OCI-LY3 (cell line): Measurements from ENCODE around the gene SIMC1.

Experiments used
- EZH2phosphoT487 ChIP-seq: fragments of 200-600 bp; shearing (Covaris generic); IDR thresholded peaks from 2 replicates; pipeline ENCODE4 v1.6.1; 2018; ENCODE audit warnings: antibody characterized with exemption, mixed run types, low read depth
- TF ChIP-seq, protein P1 (sequence below): fragments of 200-600, 300-600 bp; sonication (generic); IDR thresholded peaks from 2 replicates; pipeline ENCODE4 v1.5.1; 2014; ENCODE audit warnings: antibody characterized with exemption, low read length, low read depth

GRCh38 chr5:176384366-176384930, 146.2 kb downstream of the SIMC1 start:
- TF ChIP-seq, protein P1, sequence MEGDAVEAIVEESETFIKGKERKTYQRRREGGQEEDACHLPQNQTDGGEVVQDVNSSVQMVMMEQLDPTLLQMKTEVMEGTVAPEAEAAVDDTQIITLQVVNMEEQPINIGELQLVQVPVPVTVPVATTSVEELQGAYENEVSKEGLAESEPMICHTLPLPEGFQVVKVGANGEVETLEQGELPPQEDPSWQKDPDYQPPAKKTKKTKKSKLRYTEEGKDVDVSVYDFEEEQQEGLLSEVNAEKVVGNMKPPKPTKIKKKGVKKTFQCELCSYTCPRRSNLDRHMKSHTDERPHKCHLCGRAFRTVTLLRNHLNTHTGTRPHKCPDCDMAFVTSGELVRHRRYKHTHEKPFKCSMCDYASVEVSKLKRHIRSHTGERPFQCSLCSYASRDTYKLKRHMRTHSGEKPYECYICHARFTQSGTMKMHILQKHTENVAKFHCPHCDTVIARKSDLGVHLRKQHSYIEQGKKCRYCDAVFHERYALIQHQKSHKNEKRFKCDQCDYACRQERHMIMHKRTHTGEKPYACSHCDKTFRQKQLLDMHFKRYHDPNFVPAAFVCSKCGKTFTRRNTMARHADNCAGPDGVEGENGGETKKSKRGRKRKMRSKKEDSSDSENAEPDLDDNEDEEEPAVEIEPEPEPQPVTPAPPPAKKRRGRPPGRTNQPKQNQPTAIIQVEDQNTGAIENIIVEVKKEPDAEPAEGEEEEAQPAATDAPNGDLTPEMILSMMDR: no peak
- no peak for TF ChIP-seq EZH2phosphoT487
